HG03039 (cell line): ENCODE results near the gene PLA2G6.

ENCODE experiments used
- ATAC-seq: cut with Tn5 transposase; IDR thresholded peaks from one replicate; pipeline ENCODE4 v1.9.1; 2021; ENCODE audit warnings: mild to moderate bottlenecking, moderate library complexity; ENCODE audit not compliant: unreplicated experiment

The PLA2G6 gene

DNA sequence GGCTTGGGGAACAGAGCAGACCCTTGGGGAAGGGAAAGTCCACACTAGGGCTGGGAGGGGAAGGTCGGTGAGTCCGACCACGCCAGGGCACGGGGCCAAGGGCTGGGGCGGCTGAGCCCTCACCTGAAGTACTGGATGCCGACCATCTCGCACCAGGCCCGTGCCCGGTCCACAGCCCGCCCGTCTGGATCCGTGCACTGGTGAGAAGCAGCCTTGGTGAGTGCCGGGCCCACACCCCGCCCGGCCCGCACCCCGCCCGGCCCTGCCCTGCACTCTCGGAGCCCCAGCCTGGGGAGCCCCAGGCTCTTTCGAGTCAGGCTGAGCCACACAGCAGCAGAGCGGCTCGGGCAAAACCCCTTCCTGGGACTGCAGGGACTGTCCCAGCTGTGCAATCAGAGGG, 69.2 kb downstream of the PLA2G6 start:
- ATAC-seq, result no peak

DNA sequence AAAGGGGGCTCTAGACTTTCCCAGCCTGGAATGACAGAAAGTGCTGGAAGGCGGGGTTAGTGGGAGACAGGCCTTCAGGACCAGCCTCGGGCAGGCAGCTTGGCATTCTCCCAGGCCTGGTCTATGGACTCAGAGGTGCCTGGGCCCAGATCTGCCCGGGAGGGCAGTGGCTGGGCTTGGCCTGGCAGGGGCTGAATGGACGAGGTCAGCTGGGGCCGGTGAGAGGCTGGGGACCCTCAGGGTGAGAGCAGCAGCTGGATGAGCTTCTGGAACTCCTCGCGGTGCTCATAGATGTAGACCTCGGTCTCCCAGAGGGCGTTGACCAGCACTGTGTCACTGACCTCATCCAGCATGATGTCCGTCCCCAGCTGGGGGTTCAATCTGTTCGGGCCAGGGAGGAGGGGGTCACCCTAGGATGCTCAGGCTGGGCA, 69.7 kb downstream of the PLA2G6 start:
- no peak for ATAC-seq

DNA sequence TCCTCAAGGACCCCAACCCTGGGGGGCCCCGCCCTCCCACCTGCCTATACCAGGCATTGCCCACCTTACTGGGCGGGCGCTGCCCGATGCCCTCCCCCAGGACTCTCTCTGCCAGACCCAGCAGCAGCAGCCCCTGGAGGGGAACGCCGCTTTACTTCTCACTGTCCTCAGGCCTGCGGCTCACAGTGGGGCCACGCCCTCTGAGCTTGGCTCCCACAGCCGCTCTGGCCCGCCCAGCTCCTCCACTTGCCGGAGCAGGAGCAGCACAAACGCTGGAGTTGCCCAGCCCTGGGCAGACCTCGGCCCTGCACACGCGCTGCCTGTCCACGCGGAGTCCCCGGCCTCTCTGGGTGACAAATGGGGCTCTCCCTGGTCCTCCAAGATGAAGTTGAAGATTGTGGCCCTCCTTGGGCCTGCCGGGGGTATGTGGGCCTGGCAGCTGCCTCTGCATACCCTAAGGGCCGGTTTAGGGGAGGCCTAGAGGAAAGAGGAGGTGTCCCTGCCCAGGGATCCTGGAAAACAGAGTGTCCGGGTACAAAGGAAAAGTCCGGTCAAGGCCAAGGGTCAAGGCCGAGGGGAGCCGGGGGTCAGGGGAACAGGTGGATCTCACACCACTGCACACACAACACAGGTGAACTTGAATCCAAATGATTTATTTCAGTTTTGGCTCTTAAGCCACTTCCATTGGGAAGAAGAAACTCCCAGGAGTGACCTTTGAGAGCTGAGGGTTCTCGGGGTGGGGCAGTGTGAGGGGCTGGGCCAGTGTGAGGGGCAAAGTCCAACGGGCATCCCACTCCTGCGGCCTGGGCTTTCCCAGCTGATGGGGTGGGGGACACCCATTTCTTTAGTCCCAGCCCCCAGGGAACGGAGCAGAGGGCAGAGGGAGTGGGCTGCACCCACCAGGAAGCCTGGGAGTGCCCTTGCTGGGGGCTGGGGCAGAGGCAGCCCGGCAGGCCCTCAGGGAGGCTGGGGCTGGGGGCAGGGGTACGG, 70.5 kb downstream of the PLA2G6 start:
- ATAC-seq, result no peak

DNA sequence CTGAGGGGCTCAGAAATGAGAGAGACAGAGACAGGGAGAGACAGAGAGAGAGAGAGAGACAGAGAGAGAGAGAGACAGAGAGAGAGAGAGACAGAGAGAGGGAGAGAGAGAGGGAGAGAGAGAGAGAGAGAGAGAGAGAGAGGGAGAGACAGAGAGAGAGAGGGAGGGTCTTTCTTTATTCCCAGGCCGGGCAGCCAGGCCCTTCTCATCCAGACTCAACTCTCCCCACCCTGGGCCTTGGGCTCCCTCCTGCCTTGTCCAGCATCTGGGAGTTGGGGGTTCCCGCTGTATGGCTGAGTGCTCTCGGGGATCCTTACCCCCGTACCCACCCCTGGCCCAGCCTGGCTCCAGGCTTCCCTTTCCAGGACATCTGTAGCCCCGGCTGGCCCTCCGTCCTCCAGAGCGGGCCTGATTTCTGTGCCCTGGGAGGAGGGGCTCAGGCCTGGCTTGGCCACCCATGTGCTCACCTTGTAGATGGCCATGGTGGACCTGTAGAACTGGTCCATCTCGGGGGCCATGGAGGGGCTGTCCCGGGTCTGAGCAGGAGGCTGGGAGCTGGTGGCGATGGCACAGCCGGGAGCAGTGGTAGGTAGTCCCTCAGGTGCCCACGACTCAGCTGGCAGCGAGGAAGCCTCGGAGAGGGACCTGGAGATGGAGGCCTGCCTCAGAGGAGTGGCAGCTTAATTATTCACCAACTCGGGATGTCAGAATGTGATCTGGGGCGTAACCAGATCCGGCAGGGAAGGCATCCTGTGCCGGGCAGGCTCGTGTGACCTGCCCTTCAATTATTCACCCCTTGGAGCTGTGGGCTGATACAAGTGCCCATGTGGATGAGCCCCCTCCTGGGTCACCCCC, 71.4 kb downstream of the PLA2G6 start, which contains the start of gene BAIAP2L2:
TSS of gene BAIAP2L2 (minus strand) at position 677 of the 855 bp plus-strand sequence. CDS start at position 518, 159 bp downstream.
- no peak for ATAC-seq

DNA sequence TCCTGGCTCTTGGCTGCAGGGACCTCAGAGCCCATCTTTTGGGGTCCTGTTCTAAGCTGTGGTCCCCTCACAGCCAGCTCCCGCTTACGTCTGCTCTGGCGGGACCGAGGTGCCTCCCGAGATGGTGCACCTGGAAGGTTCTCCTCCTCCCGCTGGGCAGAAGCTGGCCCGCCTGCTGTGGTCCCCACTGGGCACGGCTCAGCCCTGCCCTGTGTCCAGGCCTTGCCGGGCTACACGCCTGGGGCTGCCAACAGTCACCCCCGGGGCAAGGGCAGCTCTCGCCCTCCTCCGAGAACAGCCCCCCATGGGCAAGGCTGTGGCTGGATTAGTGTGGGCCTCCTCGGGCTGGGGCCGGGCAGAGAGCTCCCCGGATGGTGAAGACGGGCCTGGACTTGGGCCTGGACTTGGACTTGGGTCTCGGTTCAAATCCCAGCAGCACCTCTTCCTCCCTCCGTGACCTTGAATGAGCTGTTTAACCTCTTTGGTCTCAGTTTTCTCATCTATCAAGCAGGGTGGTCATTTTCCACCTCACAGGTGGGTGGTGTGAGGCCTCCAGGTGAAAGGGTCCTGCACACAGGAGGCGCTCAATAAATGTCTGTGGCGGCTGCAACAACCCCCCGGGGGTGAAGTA, 72.1 kb downstream of the PLA2G6 start:
- ATAC-seq, result no peak

DNA sequence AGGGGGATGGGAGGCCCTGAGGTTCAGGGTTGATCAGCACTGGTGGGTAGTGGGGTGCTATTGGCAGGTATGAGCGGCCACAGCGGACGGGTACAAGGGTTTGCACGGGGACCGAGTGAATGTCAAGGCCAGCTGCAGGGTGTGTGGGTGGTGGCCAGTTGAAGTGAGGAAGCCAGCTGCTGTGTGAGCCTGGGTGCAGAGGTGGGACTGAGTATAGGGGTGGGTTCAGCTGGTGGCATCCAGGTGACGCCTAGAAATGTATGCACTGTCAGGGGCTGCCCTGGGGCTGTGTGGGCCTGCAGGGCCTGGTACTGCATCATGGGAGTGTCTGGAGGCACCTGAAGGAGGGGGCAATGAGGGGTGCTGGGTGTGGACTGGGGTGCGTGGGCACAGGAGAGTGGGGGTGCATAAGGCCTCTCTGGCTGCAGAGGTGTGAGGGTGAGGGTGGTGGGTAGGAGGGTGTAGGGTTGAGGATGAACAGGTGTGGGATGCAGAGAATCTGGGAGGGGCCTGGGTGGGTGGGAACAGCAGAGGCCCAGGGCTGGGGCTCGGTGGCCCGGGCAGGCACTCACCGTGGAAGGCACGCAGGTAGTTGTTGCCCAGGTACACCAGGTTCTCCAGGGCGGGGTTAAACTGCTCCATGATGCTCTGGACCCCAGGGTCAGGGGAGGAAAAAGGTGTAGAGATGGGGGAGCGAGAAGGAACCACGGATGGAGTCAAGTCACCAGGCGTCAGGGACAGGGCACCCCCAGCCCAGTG, 72.9 kb downstream of the PLA2G6 start:
- no peak for ATAC-seq

DNA sequence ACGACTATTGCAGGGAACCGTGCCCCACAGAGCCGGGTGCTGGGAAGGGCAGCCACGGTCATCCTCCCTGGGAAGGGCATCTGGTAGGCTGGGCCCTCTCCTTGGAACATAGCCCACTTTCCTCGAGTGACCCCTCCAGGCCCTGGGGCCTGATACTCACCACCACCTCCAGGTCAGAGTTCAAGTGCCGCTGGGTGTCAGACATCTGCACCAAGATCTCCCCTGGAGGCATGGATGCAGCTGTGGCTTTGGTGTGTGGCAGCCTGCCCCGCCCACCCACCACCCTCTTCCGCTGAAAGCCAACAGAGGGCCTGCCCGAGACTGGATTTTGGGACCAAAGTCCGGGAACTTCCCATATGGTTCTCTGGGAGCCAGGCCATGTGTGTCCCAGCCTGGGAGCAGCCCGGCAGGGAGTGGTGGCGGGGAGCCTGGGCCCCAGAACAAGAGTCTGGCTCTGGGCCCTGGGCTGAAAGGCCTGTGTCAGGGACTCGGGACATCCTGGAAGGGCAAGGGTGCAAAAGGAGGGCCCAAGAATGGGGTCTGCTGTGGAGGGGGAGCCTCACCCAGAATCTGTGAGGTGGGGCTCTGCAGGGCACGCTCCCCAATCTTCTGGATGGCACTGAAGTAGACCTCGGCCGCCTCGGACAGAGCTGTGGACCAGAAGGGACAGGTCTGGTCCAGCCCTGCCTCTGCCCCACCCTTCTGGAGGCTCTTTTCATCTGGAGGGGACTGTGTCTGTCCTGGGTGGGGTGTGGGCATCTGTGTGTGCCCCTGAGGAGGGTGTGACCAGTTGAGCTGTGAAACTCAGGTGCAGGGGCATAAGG, 73.7 kb downstream of the PLA2G6 start:
- no peak for ATAC-seq

DNA sequence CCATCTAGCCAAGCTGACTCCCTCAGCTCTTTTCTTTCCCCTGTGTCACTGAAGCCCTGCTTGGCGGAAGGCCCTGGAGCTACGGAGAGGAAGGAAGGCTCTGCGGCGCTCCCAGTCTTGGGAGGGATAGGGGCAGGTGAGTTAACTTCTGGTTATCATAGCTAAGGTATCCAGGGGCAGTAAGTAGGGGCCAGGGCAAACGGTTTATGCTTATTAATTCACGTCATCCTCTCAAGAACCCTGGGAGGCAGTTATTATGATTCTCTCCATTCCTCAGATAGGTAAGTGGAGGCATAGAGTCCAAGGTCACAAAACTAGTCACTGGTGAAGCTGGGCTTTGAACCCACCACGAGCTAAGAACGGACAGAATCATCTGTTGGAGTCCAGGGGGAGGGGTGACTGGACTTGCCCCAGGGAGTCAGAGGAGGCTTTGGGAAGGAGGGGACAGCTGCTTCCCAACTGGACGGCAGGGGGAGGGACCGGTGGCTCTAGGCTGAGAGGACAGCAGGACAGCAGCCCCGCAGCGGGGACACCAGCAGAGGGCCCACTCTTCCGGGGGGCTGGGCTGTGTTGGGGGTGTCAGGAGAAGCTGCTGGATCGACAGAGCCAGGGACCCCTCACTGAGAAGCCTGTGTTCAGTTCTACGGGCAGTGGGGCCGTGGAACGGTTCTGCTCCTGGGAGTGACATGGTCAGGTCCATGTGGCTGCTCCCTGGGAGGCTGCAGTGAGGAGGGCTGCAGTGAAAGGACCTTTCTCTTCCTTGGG, 74.6 kb downstream of the PLA2G6 start:
- ATAC-seq, result no peak

DNA sequence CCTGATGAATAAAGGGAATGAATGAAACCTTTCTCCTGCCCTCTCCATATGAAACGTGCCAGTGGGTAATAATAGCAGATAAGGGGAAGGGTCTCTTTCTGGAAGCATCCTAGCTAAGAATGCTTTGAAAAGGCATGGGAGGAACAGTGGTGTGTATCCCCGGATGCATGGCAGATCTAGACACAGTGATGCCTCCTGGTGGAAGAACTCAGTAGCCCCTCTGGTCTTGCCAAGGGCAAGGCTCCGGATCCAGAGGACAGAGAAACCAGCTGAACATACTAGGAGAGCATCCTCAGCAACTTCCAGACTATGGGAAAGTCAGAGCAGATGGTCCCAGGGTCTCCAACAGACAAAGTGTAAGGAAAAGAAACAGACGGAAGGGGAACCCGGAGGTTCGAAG, 77.5 kb downstream of the PLA2G6 start:
- no peak for ATAC-seq

DNA sequence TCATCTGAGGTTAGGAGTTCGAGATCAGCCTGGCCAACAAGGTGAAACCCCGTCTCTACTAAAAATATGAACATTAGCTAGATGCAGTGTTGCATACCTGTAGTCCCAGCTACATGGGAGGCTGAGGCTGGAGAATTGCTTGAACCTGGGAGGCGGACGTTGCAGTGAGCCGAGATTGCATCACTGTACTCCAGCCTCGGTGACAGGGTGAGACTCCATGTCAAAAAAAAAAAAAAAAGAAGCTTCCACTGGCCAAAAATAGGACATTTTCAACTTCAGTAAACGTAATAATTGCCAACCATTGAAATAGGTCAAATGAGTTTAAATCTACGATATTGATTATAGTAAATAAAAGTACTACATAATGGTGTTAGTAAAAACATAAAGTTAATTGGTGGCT, 78.0 kb downstream of the PLA2G6 start:
- ATAC-seq, result no peak

DNA sequence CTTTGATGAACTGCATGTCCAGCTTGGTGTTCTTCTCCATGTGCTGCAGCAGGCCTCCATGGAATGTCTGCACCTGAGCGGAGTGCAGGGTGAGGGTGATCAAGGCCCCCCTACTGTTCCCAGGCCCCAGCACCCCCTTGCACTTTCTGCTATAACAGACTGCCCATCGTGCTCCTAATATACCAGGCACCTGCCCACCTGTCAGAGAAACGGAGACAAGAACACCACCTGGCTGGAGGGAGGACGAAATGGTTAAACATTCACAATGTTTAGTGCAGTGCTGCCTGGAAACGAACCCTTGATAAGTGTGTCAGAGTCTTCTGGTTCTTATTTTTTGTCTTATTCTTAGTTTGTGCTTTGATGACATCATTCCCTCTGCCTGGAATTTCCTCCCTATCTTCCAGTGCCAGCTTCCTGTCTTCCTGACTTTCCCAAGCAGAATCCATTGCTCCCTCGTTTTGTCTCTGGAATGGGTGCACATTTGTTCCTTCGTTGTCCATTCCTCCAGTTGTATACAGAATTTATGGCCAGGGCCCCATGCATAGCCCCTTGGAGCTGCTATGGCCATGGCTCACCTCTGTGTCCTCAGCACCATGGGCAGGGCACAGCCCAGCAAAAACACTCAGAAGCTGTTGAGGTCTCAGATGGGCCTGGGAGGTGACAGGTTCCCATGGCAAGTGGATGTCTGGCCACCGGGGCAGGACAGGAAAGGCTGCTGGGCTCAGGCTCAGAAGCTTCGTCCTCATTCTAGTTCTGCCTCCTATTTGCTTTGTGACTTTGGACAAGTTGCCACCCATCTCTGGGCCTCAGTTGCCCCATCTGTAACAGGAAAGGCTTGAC, 83.0 kb downstream of the PLA2G6 start:
- no peak for ATAC-seq

DNA sequence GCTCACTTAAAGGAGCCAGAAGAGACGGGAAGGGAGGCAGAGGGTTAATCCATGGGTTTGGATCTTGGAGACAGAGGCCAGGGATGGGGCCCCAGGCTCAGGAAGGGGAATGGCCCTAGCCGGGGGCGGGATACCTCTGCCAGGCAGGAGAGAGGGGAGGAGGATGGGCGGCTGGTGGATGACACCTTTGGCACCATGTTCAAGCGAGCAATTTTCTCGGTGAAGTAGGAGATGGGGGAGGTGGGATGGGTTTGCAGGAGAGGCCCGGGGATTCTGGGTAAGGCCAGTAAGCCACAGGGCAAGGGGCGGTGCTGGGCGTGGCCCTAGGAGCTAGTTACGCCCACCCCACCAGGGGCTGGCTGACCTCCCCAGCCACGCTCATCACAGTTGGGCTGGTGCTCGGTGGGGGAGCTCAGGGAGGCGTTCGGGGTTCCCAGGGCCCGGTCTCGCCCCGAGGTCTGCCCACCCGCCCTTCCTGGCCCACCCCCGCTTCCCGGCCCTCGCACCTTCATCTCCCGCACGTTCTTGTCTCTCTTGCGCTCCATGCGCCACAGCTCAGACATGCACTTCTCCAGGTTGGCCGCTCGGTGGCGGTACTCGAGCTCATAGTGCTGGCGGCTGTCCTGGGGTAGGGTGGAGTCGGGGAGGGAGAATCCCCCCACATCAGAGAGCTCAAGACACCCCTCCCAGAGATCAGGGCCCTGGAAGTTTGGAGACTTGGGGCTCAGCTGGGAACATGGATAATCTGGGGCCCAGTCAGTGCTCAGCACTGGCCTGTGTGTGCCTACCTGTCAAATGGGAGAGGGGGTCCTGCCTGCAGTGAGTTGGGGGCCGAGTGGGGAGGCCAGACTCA, 83.8 kb downstream of the PLA2G6 start:
- ATAC-seq, result no peak

DNA sequence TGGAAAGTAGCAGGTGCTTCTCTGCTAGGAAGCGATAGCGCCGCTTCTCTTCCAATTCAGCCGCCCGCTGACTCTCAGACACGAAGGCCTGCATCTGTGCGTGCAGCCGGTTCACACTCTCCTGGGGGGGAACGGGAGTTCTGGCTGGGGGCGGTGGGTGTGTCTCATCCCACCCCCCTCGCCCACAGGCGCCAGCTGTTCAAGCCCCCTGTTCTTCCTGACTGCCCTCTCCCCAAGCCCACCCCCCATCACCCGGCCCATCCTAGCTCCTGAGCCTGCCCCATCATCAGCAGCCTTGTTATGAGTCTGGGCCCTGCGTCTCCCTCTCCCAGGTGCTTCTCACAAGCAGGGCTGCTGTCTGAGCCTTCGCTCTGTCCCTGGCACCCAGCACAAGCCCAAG, 84.6 kb downstream of the PLA2G6 start:
- ATAC-seq, result no peak

DNA sequence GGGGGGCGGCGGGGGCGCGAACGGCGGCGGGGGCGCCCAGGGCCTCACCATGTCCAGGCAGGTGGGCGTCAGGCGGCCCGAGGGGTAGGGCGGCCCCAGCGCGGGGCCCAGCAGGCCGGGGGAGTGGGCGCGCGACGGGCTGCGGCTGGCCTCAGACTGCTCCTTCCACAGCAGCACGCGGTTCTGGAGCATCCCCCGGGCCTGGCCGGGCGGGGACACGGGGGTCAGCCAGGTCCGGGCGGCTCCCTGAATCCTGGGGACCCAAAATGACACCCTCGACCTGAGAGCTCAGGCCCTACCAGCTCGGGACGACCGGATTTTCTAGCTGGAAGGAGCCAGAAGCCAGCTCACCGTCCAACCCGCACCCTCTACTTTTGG, 92.2 kb downstream of the PLA2G6 start:
- ATAC-seq, result no peak

DNA sequence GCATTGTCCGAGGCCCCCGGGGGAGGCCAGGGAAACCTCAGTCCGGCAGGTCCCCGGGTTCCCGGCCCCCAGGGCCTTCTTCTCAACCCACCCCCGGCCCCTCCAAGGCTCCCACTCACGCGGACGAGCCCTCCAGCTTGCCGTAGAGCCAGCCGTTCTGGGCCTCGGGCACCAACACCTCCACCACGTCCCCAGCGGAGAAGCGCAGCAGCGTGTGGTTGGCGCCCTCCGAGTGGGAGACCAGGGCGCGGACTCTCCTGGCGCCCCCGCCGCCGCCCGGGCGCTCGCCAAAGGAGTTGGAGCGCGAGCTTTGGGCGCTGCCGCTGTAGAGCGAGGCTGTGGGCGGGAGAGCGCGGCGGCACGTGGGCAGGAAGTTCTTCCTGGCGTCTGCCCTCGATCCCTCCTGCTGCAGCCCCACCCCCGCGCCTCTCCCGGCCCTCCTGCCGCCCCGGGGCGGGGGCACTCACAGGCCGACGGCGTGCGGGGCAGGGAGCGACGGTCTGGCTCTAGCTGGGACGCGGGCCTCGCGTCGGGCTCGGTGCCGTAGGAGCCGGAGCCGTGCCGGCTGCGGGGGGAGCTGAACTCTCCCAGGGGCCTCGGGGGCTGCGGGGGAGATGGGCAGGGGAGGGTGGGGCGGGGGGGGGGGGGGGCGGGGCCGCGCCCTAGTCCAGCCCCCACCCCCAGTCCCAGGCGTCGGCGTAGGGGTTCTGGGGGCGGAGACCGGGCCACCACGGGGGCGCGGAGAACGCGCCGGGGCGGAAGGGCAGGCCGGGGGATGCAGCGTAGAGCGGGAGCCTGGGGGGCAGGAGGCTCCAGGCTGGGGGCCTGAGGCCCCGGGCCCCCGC, 92.8 kb downstream of the PLA2G6 start:
- no peak for ATAC-seq

DNA sequence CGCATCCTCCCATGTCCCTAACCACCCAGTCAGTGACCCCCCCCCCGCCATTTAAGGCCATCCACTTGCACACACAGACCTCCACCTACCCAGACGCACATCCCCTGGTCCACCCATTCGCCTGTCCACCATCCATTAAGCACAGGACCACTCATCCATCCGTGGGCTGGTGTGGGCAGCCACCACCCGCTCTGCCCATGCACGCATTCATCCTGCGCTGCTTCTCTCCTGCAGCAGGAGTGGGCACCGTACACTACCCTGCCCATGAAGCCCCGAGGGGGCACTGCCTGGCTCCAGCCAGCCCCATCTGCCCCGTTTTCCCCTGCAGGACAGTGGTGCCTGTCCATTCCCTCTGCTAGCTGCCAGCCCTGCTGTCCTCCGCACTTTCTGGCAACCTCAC, 93.8 kb downstream of the PLA2G6 start:
- ATAC-seq, result no peak
